ENCODE data around the gene MNS1.
"Not testable (repeated sequence)": the region's sequence is repeated elsewhere in the genome, so short reads cannot be mapped to it uniquely, and the experiment has no call there.

The MNS1 gene

GRCh38 chr15:56464893-56465520 is at the start of gene MNS1:
TSS of gene MNS1 (minus strand) at chr15:56465137. CDS start at chr15:56464972, 165 bp downstream.
- DNase-seq (ENCODE audit: low read depth in 2 of 2, low spot score in 1 of 2) = peak in 1 of 2 donors; percentile 9

- no peak for DNase-seq (ENCODE audit: low read depth in 2 of 2, low spot score in 1 of 2)
Observed at GRCh38 chr15:56496635-56497034, 31.7 kb upstream of the MNS1 start.

GRCh38 chr15:56495533-56495932 is 30.6 kb upstream of the MNS1 start:
- DNase-seq (ENCODE audit: low read depth in 2 of 2, low spot score in 1 of 2) = no peak

- no peak for DNase-seq (ENCODE audit: low read depth in 2 of 2, low spot score in 1 of 2)
Observed at GRCh38 chr15:56495053-56495452, 30.1 kb upstream of the MNS1 start.

- no peak for DNase-seq (ENCODE audit: low read depth in 2 of 2, low spot score in 1 of 2)
Observed at GRCh38 chr15:56492791-56493555, 28.0 kb upstream of the MNS1 start.

GRCh38 chr15:56492236-56492635 is 27.3 kb upstream of the MNS1 start:
- DNase-seq (ENCODE audit: low read depth in 2 of 2, low spot score in 1 of 2) = no peak

GRCh38 chr15:56491110-56491722 is 26.3 kb upstream of the MNS1 start:
- DNase-seq (ENCODE audit: low read depth in 2 of 2, low spot score in 1 of 2) = peak in 1 of 2 donors; percentile 6

GRCh38 chr15:56490461-56490860 is 25.5 kb upstream of the MNS1 start:
- no peak for DNase-seq (ENCODE audit: low read depth in 2 of 2, low spot score in 1 of 2)

GRCh38 chr15:56486206-56486605 is 21.3 kb upstream of the MNS1 start:
- not testable (repeated sequence) for DNase-seq (ENCODE audit: low read depth in 2 of 2, low spot score in 1 of 2)

GRCh38 chr15:56485426-56485825 is 20.5 kb upstream of the MNS1 start:
- not testable (repeated sequence) for DNase-seq (ENCODE audit: low read depth in 2 of 2, low spot score in 1 of 2)

- DNase-seq (ENCODE audit: low read depth in 2 of 2, low spot score in 1 of 2) = no peak
Observed at GRCh38 chr15:56484287-56484686, 19.4 kb upstream of the MNS1 start.

- DNase-seq (ENCODE audit: low read depth in 2 of 2, low spot score in 1 of 2) = no peak
Observed at GRCh38 chr15:56475351-56475750, 10.4 kb upstream of the MNS1 start.

- no peak for DNase-seq (ENCODE audit: low read depth in 2 of 2, low spot score in 1 of 2)
Observed at GRCh38 chr15:56473017-56473416, 8.1 kb upstream of the MNS1 start.

GRCh38 chr15:56472278-56472677 is 7.3 kb upstream of the MNS1 start:
- no peak for DNase-seq (ENCODE audit: low read depth in 2 of 2, low spot score in 1 of 2)

GRCh38 chr15:56471440-56472069 is 6.6 kb upstream of the MNS1 start:
- no peak for DNase-seq (ENCODE audit: low read depth in 2 of 2, low spot score in 1 of 2)

- no peak for DNase-seq (ENCODE audit: low read depth in 2 of 2, low spot score in 1 of 2)
Observed at GRCh38 chr15:56469483-56469882, 4.5 kb upstream of the MNS1 start.

- DNase-seq (ENCODE audit: low read depth in 2 of 2, low spot score in 1 of 2) = no peak
Observed at GRCh38 chr15:56468401-56468800, 3.5 kb upstream of the MNS1 start.

- no peak for DNase-seq (ENCODE audit: low read depth in 2 of 2, low spot score in 1 of 2)
Observed at GRCh38 chr15:56467616-56468015, 2.7 kb upstream of the MNS1 start.

- DNase-seq (ENCODE audit: low read depth in 2 of 2, low spot score in 1 of 2) = no peak
Observed at GRCh38 chr15:56460947-56461346, 4.0 kb downstream of the MNS1 start.

- no peak for DNase-seq (ENCODE audit: low read depth in 2 of 2, low spot score in 1 of 2)
Observed at GRCh38 chr15:56460071-56460470, 4.9 kb downstream of the MNS1 start.

GRCh38 chr15:56459096-56459495 is 5.8 kb downstream of the MNS1 start:
- DNase-seq (ENCODE audit: low read depth in 2 of 2, low spot score in 1 of 2) = no peak

GRCh38 chr15:56456229-56456628 is 8.7 kb downstream of the MNS1 start:
- no peak for DNase-seq (ENCODE audit: low read depth in 2 of 2, low spot score in 1 of 2)

Measured in stimulated activated CD8-positive, alpha-beta memory T cell treated with anti-CD3 and anti-CD28 coated beads, Interleukin-4, amount 100 ng/mL, for 4 hours (primary cell).